GM11168 (cell line): ENCODE measurements around the gene ATG9B.

Experiments
- in situ Hi-C: fragments of 300-500 bp; cut with MboI; formaldehyde crosslinking; loops from one replicate; pipeline ENCODE4 v1.12.0; 2022; ENCODE audit warnings: low sequenced_read_pairs; ENCODE audit not compliant: unreplicated experiment

Gene ATG9B, protein sequence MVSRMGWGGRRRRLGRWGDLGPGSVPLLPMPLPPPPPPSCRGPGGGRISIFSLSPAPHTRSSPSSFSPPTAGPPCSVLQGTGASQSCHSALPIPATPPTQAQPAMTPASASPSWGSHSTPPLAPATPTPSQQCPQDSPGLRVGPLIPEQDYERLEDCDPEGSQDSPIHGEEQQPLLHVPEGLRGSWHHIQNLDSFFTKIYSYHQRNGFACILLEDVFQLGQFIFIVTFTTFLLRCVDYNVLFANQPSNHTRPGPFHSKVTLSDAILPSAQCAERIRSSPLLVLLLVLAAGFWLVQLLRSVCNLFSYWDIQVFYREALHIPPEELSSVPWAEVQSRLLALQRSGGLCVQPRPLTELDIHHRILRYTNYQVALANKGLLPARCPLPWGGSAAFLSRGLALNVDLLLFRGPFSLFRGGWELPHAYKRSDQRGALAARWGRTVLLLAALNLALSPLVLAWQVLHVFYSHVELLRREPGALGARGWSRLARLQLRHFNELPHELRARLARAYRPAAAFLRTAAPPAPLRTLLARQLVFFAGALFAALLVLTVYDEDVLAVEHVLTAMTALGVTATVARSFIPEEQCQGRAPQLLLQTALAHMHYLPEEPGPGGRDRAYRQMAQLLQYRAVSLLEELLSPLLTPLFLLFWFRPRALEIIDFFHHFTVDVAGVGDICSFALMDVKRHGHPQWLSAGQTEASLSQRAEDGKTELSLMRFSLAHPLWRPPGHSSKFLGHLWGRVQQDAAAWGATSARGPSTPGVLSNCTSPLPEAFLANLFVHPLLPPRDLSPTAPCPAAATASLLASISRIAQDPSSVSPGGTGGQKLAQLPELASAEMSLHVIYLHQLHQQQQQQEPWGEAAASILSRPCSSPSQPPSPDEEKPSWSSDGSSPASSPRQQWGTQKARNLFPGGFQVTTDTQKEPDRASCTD

DNA sequence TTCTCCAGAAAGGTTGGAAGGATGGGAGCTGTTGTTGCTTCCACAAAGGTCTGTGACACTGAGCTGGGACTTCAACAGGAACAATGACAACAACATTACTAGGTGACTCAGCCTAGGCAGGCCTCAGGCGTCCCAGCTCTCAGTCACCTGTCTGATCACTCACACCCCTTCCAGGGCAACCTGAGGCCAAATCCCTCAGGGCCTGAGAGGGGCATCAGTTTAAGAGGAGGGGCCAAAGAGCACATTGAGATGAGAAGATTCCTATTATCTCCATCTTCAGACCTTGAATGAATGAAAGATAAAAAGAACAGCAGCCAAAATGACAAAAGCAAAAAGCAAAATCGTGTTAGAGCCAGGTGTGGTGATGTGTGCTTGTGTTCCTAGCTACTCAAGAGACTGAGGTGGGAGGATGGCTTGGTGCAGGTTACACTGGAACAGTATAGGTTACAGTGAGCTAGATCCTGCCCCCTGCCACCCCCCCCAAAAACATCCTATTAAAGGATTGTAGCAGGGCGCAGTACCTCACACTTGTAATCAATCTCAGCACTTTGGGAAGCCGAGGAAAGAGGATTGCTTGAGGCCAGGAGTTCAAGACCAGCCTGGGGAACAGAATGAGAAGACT lies at the start of gene ATG9B:
TSS of gene ATG9B (minus strand) at position 60 of the 622 bp plus-strand sequence. CDS start 71 bp downstream, outside the sequence.
- in situ Hi-C loops, result no loop called here

DNA sequence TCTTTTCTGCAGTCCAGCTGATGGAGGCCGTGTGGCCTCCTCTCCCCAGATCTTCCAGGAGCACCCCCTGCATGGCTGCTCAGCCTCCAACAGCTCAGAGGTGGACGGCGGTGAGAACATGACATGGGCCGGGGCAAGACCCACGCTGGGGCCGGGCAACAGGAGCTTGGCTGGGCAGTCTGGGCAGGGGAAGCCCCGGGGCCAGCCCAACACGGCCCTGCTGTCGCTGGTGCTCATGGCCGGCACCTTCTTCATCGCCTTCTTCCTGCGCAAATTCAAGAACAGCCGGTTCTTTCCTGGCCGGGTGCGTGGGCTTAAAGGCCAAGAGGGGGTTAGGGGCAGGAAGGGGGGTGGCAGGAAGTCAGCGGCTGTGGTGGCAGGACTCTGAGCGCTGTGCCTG lies 49.7 kb upstream of the ATG9B start:
- in situ Hi-C loops, result no loop called here

DNA sequence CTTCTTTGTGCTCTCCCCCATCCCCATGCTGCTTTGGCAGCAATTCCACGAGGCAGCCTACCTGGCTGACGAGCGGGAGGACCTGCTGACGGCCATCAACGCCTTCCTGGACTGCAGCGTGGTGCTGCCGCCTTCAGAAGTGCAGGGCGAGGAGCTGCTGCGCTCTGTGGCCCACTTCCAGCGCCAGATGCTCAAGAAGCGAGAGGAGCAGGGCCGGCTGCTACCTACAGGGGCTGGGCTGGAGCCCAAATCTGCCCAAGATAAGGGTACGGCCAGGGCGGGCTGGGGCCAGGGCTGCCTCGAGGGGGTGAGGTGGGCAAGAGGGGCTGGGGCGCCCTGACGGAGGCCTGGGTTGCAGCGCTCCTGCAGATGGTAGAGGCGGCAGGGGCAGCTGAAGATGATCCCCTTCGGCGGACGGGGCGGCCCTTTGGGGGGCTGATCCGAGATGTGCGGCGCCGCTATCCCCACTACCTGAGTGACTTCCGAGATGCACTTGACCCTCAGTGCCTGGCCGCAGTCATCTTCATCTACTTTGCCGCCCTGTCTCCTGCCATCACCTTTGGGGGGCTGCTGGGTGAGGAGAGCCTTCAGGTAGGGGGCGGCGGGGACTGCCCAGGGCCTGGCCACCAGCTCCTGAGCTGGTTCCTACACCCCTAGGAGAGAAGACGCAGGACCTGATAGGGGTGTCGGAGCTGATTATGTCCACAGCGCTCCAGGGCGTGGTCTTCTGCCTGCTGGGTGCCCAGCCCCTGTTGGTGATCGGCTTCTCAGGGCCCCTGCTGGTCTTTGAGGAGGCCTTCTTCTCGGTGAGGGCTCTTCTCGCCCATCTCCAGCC lies 47.0 kb upstream of the ATG9B start:
- in situ Hi-C loops, result no loop called here

DNA sequence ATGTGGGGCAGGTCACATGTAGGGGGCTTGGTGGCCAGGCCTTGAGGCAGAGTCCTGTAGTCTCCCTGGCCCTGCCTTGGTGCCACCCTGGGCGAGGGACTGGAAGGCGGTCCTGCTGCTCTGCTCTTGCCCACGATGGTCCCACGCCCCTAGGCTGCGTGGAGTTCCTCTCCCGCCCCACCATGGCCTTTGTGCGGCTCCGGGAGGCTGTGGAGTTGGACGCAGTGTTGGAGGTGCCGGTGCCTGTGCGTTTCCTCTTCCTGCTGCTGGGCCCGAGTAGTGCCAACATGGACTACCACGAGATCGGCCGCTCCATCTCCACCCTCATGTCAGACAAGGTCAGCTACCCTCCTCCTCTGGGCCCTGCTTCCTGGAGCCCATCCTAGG lies 46.3 kb upstream of the ATG9B start:
- in situ Hi-C loops, result no loop called here

DNA sequence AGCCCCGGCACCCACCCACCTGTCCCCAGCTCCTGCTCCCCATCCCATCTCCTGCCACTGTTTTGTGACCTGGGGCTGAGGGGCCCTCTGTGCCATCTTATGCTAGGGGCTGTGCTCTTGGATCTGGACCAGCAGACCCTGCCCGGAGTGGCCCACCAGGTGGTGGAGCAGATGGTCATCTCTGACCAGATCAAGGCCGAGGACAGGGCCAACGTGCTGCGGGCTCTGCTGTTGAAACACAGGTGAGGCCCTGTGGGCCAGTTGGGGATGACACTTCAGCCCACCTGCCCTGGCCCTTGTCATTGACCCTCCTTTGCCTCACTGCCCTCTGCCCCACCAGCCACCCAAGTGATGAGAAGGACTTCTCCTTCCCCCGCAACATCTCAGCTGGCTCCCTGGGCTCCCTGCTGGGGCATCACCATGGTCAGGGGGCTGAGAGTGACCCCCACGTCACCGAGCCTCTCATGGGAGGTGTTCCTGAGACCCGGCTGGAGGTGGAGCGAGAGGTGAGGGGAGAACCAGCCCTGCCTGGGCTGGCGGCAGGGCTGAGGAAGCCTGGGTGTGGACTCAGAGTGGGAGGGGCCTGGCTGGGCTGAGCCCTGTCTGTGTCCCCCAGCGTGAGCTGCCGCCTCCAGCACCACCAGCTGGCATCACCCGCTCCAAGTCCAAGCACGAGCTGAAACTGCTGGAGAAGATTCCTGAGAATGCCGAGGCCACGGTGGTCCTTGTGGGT lies 45.7 kb upstream of the ATG9B start:
- in situ Hi-C loops, result no loop called here

DNA sequence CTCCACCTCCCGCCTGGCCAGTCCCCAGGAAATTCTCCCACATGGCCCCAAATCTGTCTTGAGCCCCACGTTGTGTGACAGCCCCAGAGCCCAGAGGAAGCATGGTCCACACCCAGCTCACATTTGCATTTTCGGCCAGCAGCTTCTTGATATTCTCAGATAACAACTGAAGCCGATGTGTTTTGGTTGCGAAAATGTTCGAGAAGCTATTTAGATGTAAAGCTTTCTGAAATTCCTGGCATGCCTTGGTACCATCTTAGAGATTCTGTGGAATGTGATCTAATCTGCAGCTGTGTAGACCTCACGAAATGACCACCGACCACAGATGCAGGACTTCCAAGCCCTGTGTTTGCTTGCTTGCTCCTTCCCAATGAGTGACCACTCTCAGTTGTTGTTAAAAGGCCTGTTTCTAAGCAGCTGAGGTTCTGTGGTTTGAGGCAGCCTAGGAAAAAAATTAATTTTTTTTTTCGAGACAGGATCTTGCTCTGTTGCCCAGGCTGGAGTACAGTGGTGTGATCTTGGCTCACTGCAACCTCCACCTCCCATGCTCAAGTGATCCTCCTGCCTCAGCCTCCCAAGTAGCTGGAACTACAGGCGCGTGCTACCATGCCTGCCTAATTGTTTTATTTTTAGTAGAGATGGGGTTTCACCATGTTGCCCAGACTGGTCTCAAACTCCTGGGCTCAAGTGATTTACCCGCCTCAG lies 43.9 kb upstream of the ATG9B start:
- in situ Hi-C loops, result no loop called here

DNA sequence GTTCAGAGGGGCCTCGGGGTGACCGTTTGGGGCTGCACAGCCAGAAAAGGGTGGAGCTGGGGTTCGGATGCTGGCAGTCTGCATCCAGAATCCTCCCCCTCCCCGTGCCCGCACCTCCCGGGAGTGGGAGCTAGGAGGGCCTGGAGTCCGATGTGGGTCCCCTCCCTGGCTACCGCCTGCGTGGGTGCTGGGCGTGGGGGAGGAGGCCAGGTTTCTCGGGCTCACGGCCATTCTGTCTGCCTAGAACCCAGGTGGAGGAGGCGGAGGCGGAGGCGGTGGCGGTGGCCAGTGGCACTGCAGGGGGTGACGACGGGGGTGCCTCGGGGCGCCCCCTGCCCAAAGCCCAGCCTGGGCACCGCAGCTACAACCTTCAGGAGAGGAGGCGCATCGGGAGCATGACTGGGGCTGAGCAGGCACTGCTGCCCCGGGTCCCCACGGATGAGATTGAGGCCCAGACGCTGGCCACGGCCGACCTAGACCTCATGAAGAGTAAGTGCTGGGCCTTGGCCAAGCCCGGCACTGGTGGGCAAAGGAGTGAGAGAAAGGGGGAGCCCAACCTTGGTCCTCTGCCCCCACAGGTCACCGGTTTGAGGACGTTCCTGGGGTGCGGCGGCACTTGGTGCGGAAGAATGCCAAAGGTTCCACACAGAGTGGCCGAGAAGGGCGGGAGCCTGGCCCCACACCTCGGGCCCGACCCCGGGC lies 42.1 kb upstream of the ATG9B start:
- in situ Hi-C loops, result no loop called here

DNA sequence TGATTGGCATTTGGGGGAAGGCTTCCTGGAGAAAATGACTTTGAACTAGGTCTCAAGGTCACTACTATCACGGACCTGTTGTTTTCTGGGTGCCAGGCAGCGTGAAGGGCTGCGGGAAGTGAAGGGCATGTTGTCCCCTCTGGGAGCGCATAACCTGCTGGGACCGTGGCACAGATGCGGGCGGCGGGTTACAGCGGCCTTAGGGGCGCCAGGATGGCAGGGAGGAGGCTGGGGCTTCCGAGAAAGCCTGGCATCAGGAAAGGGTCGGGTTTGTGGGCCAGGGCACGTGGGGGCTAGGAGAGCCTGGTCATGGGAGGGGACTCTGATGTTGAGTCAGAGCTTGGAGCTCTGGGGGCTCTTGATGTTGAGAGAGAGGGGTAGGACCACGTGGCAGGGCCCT lies 41.2 kb upstream of the ATG9B start:
- in situ Hi-C loops, result no loop called here

DNA sequence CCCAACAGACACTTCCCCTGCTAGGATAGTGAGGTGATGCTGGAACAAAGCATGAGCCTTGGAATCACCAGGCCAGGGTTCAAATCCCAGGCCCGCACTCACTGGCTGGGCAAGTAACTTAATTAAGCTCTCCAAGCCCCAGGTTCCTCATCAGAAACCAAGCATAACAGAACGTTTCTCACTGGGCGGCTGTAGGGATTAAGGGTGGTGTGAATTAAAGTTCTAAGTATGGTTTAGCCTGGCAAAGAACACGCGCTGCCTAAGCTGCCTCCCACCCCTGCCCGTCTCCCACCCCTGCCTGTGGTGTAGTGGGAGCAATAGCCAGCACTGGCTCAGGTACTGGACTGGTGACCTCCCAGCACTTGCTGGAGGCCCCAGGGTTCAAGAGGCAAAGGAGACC lies 40.7 kb upstream of the ATG9B start:
- in situ Hi-C loops, result no loop called here

DNA sequence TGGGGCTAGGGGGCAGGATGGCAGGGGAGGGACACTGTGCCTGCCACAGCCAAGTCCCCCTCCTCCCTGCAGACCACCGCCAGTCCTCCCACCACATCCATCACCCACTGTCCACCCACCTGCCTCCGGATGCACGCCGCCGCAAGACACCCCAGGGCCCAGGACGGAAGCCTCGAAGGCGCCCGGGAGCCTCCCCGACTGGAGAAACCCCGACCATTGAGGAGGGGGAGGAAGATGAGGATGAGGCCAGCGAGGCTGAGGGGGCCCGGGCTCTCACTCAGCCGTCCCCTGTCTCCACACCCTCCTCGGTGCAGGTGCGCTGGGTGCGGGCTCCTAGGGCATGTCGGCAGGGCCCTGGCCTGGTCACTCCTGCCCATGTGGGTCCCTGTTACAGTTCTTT lies 40.2 kb upstream of the ATG9B start:
- in situ Hi-C loops, result no loop called here

DNA sequence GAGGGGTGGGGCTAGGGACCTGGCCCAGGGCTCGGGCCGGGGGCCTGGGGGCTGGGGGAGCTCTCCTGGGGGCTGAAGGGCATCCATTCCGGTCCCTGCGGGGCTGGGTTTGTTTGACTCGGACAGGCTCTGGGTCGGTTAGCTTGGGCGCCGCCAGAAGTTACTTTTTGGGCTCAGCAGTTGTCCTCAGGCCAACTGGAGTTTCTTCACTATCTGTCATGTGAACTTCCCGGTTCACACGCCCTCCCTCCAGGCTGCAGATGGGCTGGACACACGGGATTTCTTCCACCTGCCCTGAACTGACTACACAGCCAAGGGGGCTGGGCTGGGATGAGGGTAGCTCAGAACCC lies 38.9 kb upstream of the ATG9B start:
- in situ Hi-C loops, result no loop called here

DNA sequence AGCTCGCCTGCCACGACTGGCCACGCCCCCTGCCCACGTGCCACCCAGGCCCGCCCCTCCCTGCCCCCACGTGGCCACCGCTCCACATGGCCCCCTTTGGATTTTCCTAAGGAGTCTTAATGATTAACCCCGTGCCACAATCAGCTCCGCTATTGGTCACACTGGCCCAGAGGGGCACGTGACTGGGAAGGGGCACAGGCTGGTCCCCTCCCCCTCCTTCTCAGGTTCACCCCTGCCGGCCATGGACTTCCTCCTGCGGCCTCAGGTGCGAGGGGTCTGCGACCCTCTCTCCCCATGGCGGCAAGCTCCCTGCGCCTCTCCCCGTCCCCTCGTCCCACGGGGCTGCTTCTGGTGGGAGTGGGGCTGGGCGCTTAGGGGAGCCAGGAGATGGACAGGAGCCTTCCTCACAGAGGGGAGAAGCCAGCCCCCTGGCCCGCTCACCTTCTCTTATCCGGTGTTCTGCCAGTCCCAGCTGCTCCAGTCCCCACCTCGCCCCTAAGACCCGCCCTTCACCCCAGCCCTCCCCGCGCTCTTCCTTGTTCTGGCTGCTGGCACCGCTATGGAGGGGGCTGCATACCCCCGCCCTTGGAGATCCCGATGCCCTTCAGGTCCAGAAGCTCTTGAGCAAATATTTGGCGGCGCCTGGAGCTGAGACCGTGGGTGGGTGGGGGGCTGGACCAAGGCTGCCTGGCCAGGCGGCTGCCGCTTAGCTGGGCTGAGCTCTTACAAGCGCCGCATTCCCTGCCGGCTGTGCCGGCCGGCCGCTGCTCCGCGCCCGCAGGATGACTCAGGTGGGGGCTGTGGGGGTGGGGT lies 38.3 kb upstream of the ATG9B start:
- in situ Hi-C loops, result no loop called here

DNA sequence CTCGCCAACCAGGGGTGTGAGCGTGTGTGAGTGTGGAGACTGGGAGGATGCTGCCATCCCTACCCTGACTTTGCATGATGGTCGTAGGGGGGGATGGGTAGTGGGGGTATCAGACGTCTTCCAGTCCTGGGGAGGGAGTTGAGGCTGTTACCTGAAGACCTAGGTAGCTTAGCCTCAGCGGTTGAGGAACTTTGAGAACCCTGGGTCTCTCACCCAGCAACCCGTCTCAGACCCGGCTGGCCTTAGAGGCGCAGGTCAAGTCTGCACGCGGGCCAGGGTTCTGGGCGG lies 37.8 kb upstream of the ATG9B start:
- in situ Hi-C loops, result no loop called here

DNA sequence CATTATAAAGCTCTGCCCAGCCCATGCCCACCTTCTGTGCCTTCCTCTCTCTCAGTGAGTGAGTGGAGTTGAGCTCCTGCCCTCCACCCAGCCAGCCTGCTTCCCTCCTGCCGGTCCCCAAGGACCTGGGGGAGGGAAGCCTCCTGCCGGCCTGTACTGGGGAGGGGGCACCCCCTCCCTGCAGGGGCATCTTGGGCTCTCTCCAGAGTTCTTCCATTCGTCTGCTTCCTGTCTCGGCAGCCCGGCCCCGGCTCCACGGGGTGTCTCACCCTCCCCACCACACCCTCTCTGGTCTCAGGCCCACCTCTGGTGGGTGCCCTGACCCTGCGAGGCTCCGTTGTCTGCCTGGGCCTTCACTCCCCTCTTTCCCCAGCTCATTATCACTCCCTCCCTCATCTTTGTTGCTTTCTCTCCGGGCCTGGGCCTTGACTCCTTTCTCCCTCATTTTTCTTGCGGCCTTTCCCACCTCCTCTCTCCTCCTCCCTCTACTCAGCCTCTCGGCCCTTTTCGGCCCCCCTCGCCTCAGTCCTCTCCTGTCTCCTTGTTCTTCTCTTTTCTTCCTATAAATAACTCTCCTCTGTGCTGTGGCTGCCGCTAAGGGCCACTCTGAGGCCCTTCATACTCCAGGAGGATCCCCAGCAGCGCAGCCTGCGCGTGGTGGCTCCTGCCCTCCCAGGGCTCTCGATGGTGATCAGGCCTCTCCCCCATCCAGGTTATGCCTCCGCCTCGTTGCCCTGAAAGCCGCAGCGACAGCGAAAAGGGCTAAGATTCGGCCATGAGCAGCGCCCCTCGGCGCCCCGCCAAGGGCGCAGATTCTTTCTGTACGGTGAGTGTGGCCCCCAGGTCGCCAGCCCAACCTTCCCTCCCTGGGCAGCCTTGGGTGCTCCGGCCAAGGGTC lies 37.2 kb upstream of the ATG9B start:
- in situ Hi-C loops, result no loop called here

DNA sequence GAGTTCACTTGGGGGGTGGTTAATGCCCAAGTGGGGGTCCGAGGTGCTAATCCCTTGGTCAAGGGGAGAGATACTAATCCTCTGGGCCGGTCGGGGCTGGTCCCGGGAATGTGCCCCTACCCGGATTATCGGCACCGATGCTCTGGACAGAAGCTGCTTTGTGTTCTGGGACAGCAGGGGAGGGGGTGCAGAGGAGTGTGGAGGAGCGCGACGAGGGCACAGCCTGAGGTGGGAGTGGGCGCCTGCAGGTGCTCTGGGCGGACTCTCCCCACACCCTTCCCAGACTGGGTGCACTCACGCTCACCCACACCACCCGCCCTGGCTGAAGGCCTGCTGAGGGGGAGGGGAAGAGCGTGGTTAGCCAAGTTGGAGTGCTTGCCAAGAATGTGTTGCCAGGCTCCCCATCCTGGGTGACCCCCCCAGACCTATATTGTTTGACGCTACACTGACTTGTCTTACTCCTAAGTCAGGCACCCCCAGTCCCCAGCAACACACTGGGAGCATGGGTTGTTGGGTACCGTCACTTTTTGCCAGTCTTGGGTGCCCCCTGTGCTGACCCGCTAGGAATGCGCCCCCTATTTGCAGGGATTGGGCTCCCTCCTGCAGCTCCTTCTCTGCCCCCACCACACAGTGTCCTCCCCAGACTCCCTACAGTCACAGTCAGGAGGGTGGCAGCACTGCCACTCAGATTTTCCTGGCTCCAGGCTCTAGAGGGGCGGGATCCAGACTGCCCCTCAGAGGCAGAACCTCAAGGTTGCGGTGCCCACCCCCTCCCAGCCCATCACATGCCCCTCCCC lies 36.3 kb upstream of the ATG9B start:
- in situ Hi-C loops, result no loop called here

DNA sequence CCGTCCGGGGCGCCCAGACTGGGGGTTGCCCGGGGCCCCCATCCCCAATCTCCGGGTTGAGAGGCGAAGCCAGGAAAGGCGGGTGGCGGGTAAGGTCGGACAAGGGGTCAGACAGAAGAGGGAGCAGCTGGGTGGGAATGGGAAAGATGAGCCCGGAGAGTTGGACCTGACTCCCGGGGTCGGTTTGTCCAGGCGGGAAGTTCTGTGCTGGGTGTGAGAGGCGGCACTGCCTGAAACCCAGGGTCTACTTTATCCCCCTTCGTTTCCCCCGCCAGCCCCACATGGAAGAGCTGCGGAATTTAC lies 35.8 kb upstream of the ATG9B start:
- in situ Hi-C loops, result no loop called here
